GM19328 (cell line): ENCODE results near the gene BCAS4.
"Not testable (repeated sequence)": the region's sequence is repeated elsewhere in the genome, so short reads cannot be mapped to it uniquely, and the experiment has no call there.

Experiments
- ATAC-seq: cut with Tn5 transposase; IDR thresholded peaks from one replicate; pipeline ENCODE4 v1.9.1; 2021; ENCODE audit warnings: mild to moderate bottlenecking, moderate library complexity; ENCODE audit not compliant: unreplicated experiment

The BCAS4 gene

GRCh38 chr20:50874111-50874757 is 79.4 kb downstream of the BCAS4 start:
- ATAC-seq, result no peak

- no peak for ATAC-seq
Measured at GRCh38 chr20:50874758-50875665, 80.2 kb downstream of the BCAS4 start.

GRCh38 chr20:50876063-50876685 is 81.3 kb downstream of the BCAS4 start:
- no peak for ATAC-seq

GRCh38 chr20:50876816-50877215 is 82.0 kb downstream of the BCAS4 start:
- no peak for ATAC-seq

- ATAC-seq, result no peak
Measured at GRCh38 chr20:50877232-50877743, 82.4 kb downstream of the BCAS4 start.

- ATAC-seq, result no peak
Measured at GRCh38 chr20:50879649-50880550, 85.0 kb downstream of the BCAS4 start.

- ATAC-seq, result not testable (repeated sequence)
Measured at GRCh38 chr20:50881759-50882424, 87.0 kb downstream of the BCAS4 start.

- no peak for ATAC-seq
Measured at GRCh38 chr20:50883856-50884255, 89.0 kb downstream of the BCAS4 start.

GRCh38 chr20:50885068-50885467 is 90.2 kb downstream of the BCAS4 start:
- ATAC-seq, result no peak

- ATAC-seq, result no peak
Measured at GRCh38 chr20:50885781-50886180, 90.9 kb downstream of the BCAS4 start.

GRCh38 chr20:50886184-50886790 is 91.4 kb downstream of the BCAS4 start:
- ATAC-seq, result no peak

- ATAC-seq, result no peak
Measured at GRCh38 chr20:50887576-50887975, 92.7 kb downstream of the BCAS4 start.

GRCh38 chr20:50891138-50891537 is 96.3 kb downstream of the BCAS4 start:
- no peak for ATAC-seq

GRCh38 chr20:50892394-50892793 is 97.5 kb downstream of the BCAS4 start:
- ATAC-seq, result no peak

- ATAC-seq, result no peak
Measured at GRCh38 chr20:50893620-50894019, 98.8 kb downstream of the BCAS4 start.

- no peak for ATAC-seq
Measured at GRCh38 chr20:50895111-50895830, 100.4 kb downstream of the BCAS4 start.

GRCh38 chr20:50898475-50898874 is 103.6 kb downstream of the BCAS4 start:
- no peak for ATAC-seq

- no peak for ATAC-seq
Measured at GRCh38 chr20:50900261-50900660, 105.4 kb downstream of the BCAS4 start.

- ATAC-seq, result no peak
Measured at GRCh38 chr20:50901301-50901700, 106.4 kb downstream of the BCAS4 start.
